AG09319 (cell line): ENCODE results near the gene DOK5.

Experiments used
- DNase-seq: peaks from one replicate; pipeline ENCODE4 v3.0.0-alpha.2; 2010; ENCODE audit warnings: low read depth; ENCODE audit errors: extremely low read depth
- CTCF ChIP-seq: IDR thresholded peaks from 2 replicates; pipeline ENCODE4 v1.5.1; 2011; ENCODE audit warnings: low read depth, mild to moderate bottlenecking, inconsistent platforms, low read length, moderate library complexity

The DOK5 gene

GRCh38 chr20:54611708-54612412 lies 136.5 kb downstream of the DOK5 start:
- no peak for TF ChIP-seq CTCF
- DNase-seq: no peak

GRCh38 chr20:54618412-54618811 lies 143.0 kb downstream of the DOK5 start:
- no peak for DNase-seq
- TF ChIP-seq CTCF: no peak

- TF ChIP-seq CTCF: no peak
- no peak for DNase-seq
Measured at GRCh38 chr20:54619181-54619580, 143.8 kb downstream of the DOK5 start.

- TF ChIP-seq CTCF: no peak
- no peak for DNase-seq
Measured at GRCh38 chr20:54619682-54620081, 144.3 kb downstream of the DOK5 start.

- no peak for DNase-seq
- no peak for TF ChIP-seq CTCF
Measured at GRCh38 chr20:54620611-54621010, 145.2 kb downstream of the DOK5 start.

GRCh38 chr20:54622333-54623295 lies 147.2 kb downstream of the DOK5 start:
- no peak for DNase-seq
- TF ChIP-seq CTCF: no peak

- TF ChIP-seq CTCF: no peak
- no peak for DNase-seq
Measured at GRCh38 chr20:54623991-54624569, 148.7 kb downstream of the DOK5 start.
